NT2/D1 (cell line): ENCODE data around the gene EPB41L5.

Experiments used
- YY1 ChIP-seq: IDR thresholded peaks from 2 replicates; pipeline ENCODE4 v1.6.1; 2011; ENCODE audit not compliant: insufficient read length, insufficient read depth
- ZNF274 ChIP-seq: IDR thresholded peaks from 2 replicates; pipeline ENCODE4 v1.6.1; 2011; ENCODE audit warnings: mild to moderate bottlenecking, low read depth, low read length

DNA sequence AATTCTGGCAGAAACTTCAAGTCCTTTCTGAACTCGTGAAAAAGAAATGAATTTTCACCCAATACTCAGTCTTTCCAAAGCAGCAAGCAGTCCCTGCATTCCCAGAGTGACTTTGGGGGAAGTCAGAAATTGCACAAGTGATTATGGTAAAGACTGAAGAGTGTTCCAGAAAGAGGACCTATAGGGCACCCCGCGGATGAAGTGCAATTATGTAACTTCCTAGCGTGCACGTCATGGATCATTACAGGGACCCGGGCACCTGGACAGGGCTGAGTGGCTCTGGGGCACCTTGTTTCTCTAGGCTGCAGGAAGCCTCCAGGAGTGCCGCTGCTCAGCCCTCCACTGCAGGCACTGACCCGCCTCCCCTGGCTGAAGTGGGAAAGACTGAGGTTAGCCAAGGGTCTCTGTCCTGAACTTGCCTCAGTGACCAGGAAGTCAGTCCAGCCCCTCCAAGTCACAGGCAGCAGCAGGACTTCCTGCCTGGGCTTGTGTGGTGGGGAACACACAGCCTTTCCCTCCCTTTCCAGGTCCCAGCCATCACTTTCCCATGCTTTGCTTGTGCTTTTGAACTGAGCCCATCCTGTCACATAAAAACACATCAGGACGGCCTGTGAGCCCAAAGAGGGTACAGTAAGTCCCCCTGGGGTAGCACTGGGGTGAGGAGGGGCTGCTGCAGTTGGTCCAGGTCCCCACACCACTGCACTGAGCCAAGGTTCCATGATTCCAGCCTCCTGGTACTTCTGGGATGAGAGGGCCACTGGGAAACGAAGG lies 190.6 kb downstream of the EPB41L5 start:
- TF ChIP-seq YY1 (no peak), ZNF274 (no peak)
